ENCODE measurements around the gene ITGB8.

DNA sequence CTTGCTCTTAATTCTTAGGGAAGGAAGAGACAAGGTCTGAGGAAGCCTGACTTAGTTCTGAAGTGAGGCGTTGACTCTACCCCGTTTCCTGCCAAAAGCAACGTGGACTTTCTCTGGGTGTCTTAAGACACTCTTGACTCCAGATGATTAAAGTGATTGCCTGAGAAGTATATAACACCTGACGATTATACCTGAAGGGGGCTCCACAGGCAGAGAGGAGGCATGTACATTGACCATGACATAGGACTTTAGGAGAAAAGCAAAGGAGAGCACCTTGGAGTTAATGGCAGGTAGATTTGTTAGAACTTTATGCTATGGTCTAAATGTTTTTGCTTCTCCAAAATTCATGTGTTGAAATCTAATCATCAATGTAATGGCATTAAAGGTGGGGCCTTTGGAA, 15.9 kb downstream of the ITGB8 start:
- TF ChIP-seq, protein P1, sequence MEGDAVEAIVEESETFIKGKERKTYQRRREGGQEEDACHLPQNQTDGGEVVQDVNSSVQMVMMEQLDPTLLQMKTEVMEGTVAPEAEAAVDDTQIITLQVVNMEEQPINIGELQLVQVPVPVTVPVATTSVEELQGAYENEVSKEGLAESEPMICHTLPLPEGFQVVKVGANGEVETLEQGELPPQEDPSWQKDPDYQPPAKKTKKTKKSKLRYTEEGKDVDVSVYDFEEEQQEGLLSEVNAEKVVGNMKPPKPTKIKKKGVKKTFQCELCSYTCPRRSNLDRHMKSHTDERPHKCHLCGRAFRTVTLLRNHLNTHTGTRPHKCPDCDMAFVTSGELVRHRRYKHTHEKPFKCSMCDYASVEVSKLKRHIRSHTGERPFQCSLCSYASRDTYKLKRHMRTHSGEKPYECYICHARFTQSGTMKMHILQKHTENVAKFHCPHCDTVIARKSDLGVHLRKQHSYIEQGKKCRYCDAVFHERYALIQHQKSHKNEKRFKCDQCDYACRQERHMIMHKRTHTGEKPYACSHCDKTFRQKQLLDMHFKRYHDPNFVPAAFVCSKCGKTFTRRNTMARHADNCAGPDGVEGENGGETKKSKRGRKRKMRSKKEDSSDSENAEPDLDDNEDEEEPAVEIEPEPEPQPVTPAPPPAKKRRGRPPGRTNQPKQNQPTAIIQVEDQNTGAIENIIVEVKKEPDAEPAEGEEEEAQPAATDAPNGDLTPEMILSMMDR (conservative IDR thresholded peaks at IDR 0.05; ENCODE audit: low read depth, low read length) = no peak
- no peak for TF ChIP-seq EZH2 (IDR thresholded peaks at IDR 0.05; ENCODE audit: low read length, unreplicated experiment)
